ENCODE results near the gene MCCC1. TPM values are rescaled to one million over a fixed set of nuclear protein-coding genes. Genes with fewer than 3 reads are reported as not detected.

The MCCC1 gene
- total and polyA plus RNA-seq, 2 of the 4 experiments (the other 2 are of a cell fraction): 14.2 to 17.9 TPM

- no peak overlapping the region for H2BK5ac ChIP-seq (ENCODE audit: low read depth, low read length, poor library complexity, severe bottlenecking)
- H2BK15ac ChIP-seq (ENCODE audit: low read depth, low read length): no peak overlapping the region
- no peak overlapping the region for H2AK9ac ChIP-seq (replicated peaks; ENCODE audit: low read depth, low read length, poor library complexity)
- H3K4me2 ChIP-seq (ENCODE audit: low read depth, low read length): no peak overlapping the region
- dilution Hi-C loops (cut with HindIII; ENCODE audit: low sequenced_read_pairs, unreplicated experiment) (no loop called here), intact Hi-C loops (cut with micrococcal nuclease) (no loop called here), in situ Hi-C loops (cut with MboI; ENCODE audit: low sequenced_read_pairs) (no loop called here)
- H2AFZ ChIP-seq (replicated peaks; ENCODE audit: low read length, poor library complexity): no peak overlapping the region
- no CpG with 5 or more reads among the region's 11 CpGs for WGBS, 2 experiments (ENCODE audit: extremely low coverage in 2 of 2, insufficient read length in 1 of 2)
- no peak overlapping the region for H2AK5ac ChIP-seq (ENCODE audit: low read depth, low read length)
- H2BK120ac ChIP-seq (ENCODE audit: low read depth, low read length): no peak overlapping the region
- H3K9me1 ChIP-seq (ENCODE audit: insufficient read depth, low read length): peaks cover 3% of the 10 kb centered on the region; the same call in 1 of the 2 replicates
- ChIA-PET POLR2A (ENCODE audit: unreplicated experiment) (no interaction called here), CTCF (no interaction called here)
- H3K23ac ChIP-seq (ENCODE audit: low read depth, low read length): no peak overlapping the region
- H3K56ac ChIP-seq (ENCODE audit: extremely low read depth, insufficient read depth, low read length): no peak overlapping the region
- H3K4me1 ChIP-seq (ENCODE audit: control insufficient read depth, insufficient read depth, low read length): no peaks in the 10 kb centered on the region
- no peak overlapping the region for H3K9ac ChIP-seq (ENCODE audit: low read depth, low read length)
- H3K36me3 ChIP-seq (ENCODE audit: control insufficient read depth, insufficient read depth, low read length): peaks cover 12% of the 10 kb centered on the region; the same call in 1 of the 2 replicates
- H3K27me3 ChIP-seq (ENCODE audit: control insufficient read depth, insufficient read depth, low read length): no peaks in the 10 kb centered on the region
- no peak overlapping the region for H3K4me3 ChIP-seq (ENCODE audit: insufficient read depth, low read depth, low read length)
- H4K91ac ChIP-seq (ENCODE audit: insufficient read depth, low read depth, low read length): no peak overlapping the region
- no peak overlapping the region for H2BK20ac ChIP-seq (ENCODE audit: low read depth, low read length)
- H4K8ac ChIP-seq (ENCODE audit: low read depth in 2 of 2, low read length in 2 of 2): no peak overlapping the region
- no peaks in the 10 kb centered on the region for H4K20me1 ChIP-seq (ENCODE audit: insufficient read depth, low read length)
- BruUV-seq (replicated peaks): no TSS peak
- no peak overlapping the region for H3K27ac ChIP-seq (ENCODE audit: insufficient read depth, low read length)
- DNase-seq: no peak
- H3K79me1 ChIP-seq (ENCODE audit: low read depth in 1 of 2, low read length in 2 of 2): no peaks in the 10 kb centered on the region
- no peak overlapping the region for H3K18ac ChIP-seq (ENCODE audit: low read depth, low read length)
- H3K4ac ChIP-seq (ENCODE audit: low read depth, low read length): no peak overlapping the region
- ATAC-seq (ENCODE audit: low read depth): no peak
- no peak overlapping the region for H3K14ac ChIP-seq (replicated peaks; ENCODE audit: low read depth, low read length)
- no peak overlapping the region for H4K5ac ChIP-seq (ENCODE audit: low read depth, low read length)
- no peak for TF ChIP-seq RAD21 (IDR thresholded peaks at IDR 0.05; ENCODE audit: low read length)
- TF ChIP-seq CTCF (conservative IDR thresholded peaks at IDR 0.05; ENCODE audit: low read depth, low read length): no peak
- TF ChIP-seq MAZ (IDR thresholded peaks at IDR 0.05; ENCODE audit: borderline replicate concordance, low read depth, low read length): no peak
- TF ChIP-seq SMC3 (IDR thresholded peaks at IDR 0.05; ENCODE audit: low read depth, low read length): no peak
- TF ChIP-seq POLR2A (IDR thresholded peaks at IDR 0.05; ENCODE audit: low read depth, low read length): no peak
- H3K9me3 ChIP-seq (ENCODE audit: control insufficient read depth, insufficient read depth, low read length): no peaks in the 10 kb centered on the region
Observed at GRCh38 chr3:183044547-183045229, 54.6 kb downstream of the MCCC1 start.
